SK-N-DZ (cell line): ENCODE data around the gene TMEM82.

Experiments
- DNase-seq: peaks from one replicate; pipeline ENCODE4 v3.0.0-alpha.2; 2015; ENCODE audit warnings: low spot score

TMEM82 gene

GRCh38 chr1:15755646-15756040 lies 13.3 kb downstream of the TMEM82 start:
- no peak for DNase-seq

GRCh38 chr1:15756143-15757015 lies 14.1 kb downstream of the TMEM82 start:
- DNase-seq: no peak

DNA sequence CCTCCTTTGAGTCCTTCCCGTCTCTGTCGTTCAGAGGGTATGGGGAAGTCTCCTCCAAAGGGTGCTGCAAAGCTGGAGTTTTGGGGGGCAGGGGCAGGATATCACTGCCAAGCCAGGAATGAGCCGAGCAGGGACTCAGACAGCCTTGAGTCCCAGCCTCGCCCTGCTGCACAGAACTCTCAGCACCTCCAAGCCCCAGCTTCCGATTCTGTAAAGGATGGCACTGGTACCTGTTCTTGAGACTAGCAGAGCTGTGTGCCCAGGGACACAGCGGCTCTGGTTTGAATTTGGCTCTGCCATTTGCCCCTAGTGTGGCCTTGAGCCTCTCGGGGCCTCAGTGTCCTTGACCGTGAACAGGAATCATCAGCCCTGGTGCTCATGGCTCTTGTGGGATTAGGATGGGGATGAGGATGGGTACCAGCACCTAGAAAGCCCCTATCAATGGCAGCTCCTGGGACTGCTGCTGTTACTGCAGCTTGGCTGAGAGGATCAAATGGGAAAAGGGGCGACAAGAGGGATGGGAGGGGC lies 14.8 kb downstream of the TMEM82 start:
- no peak for DNase-seq

GRCh38 chr1:15757575-15758342 lies 15.5 kb downstream of the TMEM82 start:
- peak; percentile 68 for DNase-seq

GRCh38 chr1:15758343-15758931 lies 16.1 kb downstream of the TMEM82 start, which contains the start of gene FBLIM1:
Gene FBLIM1 (plus strand): TSS chr1:15758795. CDS start chr1:15764984, 6,189 bp downstream.
- no peak for DNase-seq

DNA sequence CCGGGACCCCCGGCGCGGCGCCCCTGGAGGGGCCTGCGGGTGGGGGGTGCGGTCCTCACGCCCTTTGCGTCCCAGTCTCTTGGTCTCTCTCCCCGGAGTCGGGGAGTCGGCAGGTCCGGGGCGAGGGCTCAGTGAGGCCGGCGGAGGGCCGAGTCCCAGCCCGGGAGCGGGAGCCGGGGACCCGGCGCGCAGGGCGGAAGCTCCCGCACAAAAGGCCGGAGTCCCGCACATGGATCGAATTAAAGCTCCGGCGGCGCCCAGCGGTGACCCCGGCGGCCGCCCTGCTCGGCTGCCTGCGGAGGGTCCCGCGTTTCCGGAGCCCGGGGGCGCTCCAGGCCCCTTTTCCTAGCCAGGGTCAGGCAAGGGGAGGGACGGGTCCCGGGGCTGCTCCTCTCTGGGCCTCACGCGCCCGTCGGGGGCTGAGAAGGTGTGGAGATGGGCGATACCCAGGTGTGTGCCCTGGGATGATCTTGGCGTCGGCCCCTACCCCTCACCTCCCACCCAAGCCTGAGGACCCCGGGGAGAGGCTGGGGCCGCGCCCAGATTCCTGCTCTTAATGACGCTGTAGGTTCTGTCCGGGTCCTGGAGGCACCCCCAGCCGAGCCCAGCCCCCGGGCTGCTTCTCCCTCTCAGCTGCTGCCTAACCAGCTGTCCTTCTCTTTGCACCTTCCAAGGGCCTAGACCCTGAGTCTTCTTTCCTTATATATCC lies 16.8 kb downstream of the TMEM82 start:
- DNase-seq: no peak

- DNase-seq: no peak
Measured at GRCh38 chr1:15760520-15761211, 18.4 kb downstream of the TMEM82 start.

DNA sequence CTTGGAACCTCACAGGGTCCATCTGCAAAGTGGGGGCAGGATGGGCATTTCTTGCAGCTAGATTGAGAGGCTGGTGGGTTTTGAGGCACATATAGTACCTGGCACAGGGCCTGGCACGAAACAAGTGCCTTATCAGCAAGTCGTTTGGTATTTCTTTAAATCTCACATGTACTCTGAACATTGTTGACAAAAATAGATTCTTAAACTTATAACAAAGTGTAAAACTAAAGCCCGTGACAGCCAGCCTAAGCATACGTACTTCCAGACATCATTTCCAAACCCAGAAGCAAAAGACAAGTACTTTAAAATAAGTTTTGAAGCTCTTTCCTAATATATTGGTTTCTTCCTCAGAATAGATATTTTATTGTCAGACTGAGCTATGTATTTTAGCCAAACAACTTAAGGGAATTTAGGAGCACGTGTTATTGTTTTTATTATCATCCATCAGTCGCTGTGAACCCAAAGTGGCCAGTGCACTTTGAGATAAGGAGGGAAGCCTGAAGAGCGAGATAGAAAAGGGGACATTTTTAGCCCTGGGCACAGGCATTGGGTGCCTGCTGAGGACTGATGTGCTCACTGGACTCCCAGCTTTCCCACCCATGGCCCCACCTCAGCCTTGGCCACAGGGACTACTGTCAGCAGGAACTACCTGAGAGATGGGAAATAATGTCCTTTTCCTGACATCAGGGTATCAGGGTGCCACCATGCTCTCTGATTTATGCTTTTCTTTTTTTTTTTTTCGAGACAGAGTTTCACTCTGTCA lies 19.2 kb downstream of the TMEM82 start:
- DNase-seq: no peak

DNA sequence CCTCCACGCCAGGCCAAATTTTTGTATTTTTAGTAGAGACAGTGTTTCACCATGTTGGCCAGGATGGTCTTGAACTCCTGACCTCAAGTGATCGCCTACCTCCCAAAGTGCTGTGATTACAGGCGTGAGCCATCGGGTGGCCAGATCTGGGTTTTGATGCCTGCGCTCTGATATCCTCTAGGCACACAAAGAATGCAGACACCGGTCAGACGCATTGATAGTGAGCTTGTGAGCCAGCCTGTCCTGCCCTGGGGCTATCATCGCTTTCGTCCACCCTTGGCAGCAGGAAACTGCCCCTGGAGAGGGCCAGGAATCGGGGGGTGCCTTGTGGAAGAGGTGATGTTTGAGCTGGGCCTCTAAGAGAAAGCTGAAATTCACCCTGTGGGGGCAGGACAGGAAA lies 20.2 kb downstream of the TMEM82 start:
- no peak for DNase-seq

- DNase-seq: no peak
Measured at GRCh38 chr1:15764269-15764764, 22.0 kb downstream of the TMEM82 start.

- DNase-seq: no peak
Measured at GRCh38 chr1:15764890-15765289, 22.6 kb downstream of the TMEM82 start.

DNA sequence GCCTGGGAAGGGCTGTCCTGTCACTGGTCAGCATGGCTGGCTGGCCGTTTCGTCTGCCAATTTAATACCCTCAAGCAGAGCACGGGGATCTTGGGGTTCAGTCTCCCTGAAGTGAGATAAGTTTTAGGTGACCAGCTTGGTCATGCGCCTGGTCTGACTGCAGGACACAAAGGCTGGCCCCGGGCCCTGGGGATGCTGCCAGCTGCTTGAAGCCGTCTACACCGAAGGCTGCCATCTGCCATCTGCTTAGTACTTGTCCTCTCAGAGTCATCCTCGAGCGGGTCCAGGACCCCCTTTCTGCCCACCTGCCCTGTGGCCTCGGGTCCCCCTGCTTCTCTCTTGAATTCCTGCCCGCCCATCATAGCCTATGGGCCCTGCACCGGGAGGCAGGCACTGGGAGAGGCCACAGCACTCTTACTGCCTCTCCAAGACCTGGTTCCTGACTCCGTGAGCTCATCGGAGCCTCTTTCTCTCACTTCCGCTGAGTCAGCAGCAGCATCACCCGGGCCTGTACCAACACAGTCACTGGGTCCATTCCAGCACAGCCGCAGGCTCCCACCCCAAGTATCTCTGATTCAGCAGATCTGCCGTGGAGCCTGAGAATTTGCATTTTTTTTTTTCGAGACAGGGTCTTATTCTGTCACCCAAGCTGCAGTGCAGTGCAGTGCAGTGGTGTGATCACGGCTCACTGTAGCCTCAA lies 23.3 kb downstream of the TMEM82 start:
- DNase-seq: no peak

GRCh38 chr1:15767941-15768340 lies 25.6 kb downstream of the TMEM82 start:
- no peak for DNase-seq

DNA sequence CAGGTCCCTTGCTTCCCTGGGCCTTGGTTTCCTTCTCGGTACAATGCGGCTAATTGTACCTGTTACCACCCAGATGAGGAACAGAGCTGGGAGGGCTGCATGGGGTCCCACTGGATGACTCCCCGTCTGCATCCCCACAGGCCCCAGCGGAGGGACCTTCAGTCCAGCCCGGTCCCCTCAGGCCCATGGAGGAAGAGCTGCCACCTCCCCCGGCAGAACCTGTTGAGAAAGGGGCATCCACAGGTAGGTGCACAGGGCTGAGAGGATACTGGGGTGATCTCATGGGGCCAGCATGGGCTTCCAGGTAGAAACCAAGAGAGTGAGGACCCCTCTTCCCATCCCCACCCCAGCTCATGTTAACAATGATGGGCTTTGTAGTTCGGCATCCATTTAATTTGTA lies 26.1 kb downstream of the TMEM82 start:
- no peak for DNase-seq

DNA sequence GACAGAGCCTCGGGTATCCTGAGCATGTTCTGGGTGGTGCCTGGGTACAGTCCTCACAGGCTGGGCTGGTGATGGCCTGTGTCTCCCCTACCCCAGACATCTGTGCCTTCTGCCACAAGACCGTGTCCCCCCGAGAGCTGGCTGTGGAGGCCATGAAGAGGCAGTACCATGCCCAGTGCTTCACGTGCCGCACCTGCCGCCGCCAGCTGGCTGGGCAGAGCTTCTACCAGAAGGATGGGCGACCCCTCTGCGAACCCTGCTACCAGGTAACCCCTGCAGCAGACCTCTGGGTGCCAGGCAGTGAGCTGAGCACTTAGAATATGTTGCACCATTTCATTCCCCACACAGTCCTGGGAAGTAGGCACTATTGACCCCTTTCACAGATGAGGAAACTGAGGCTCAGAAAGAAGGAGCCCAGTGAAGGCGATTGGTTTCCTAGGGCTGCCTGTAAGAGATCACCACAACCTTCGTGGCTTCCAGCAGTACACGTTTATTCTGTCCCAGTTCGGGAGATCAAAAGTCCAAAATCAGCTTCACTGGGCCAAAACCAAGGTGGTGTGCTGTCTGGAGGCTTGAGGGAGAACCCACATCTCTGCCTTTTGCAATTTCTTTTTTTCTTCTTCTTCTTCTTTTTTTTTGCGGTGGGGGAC lies 28.1 kb downstream of the TMEM82 start:
- no peak for DNase-seq

- DNase-seq: no peak
Measured at GRCh38 chr1:15771836-15772515, 29.7 kb downstream of the TMEM82 start.

DNA sequence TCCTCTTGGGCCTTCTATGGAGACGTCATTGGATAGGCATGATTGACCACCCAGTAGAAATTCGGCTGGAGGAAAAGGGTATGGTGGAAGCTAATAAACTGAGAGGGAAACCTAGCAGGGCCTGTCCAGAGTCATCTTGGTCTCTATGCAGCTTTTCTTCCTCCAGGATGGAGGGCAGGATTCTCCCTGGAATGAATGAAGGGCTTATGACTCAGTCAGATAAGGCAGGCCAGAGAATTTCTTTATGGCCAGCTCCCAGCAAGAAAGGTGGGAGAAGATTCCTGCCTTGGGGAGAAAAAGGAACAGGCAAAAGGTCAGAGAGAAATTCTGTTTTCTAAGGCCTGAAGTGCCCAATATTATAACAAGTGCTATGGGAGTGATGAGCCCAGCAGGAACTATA lies 33.4 kb downstream of the TMEM82 start:
- DNase-seq: no peak
